RWPE2 (cell line): Measurements from ENCODE around the gene TBKBP1.

Experiments used
- ATAC-seq: fragments of 200-7000 bp; cut with Tn5 transposase; 3 replicates; pipeline ENCODE4 v1.9.1; 2021; ENCODE audit warnings: low read depth
- DNase-seq: peaks from one replicate; pipeline ENCODE4 v3.0.0-alpha.2; 2020; ENCODE audit warnings: low spot score
- H3K27ac ChIP-seq: fragments of 450-650 bp; 2 replicates; pipeline ENCODE4 v1.5.1; 2017; ENCODE audit warnings: mild to moderate bottlenecking; ENCODE audit not compliant: poor library complexity, severe bottlenecking
- H3K27me3 ChIP-seq: fragments of 250-450 bp; sonication (Bioruptor Pico); 2 replicates; pipeline ENCODE4 v1.5.1; 2021; ENCODE audit warnings: mild to moderate bottlenecking, moderate library complexity; ENCODE audit not compliant: insufficient read depth, poor library complexity, severe bottlenecking
- H3K36me3 ChIP-seq: fragments of 250-450 bp; sonication (Bioruptor Pico); 2 replicates; pipeline ENCODE4 v1.5.1; 2020; ENCODE audit warnings: low read depth, mild to moderate bottlenecking, moderate library complexity
- H3K4me1 ChIP-seq: fragments of 250-450 bp; sonication (Bioruptor Pico); 2 replicates; pipeline ENCODE4 v1.5.1; 2021; ENCODE audit warnings: mild to moderate bottlenecking, moderate library complexity; ENCODE audit not compliant: insufficient read depth, poor library complexity, severe bottlenecking
- H3K4me3 ChIP-seq: fragments of 250-450 bp; sonication (Bioruptor Pico); 2 replicates; pipeline ENCODE4 v1.5.1; 2021; ENCODE audit warnings: mild to moderate bottlenecking, moderate library complexity; ENCODE audit not compliant: severe bottlenecking
- H3K9me3 ChIP-seq: fragments of 250-450 bp; sonication (Bioruptor Pico); 2 replicates; pipeline ENCODE4 v1.5.1; 2021; ENCODE audit warnings: mild to moderate bottlenecking, moderate library complexity; ENCODE audit not compliant: severe bottlenecking
- CTCF ChIP-seq: fragments of 450-650 bp; IDR thresholded peaks from one replicate; pipeline ENCODE4 v1.5.1; 2017; ENCODE audit warnings: mild to moderate bottlenecking, moderate library complexity; ENCODE audit not compliant: poor library complexity, severe bottlenecking

Gene TBKBP1

GRCh38 chr17:47709594-47709993, 15.6 kb downstream of the TBKBP1 start:
- Histone ChIP-seq H3K27me3 (peaks cover 8% of the 10 kb centered on the region), H3K4me3 (no peak overlapping the region), H3K27ac (no peak overlapping the region), H3K9me3 (no peaks in the 10 kb centered on the region), H3K36me3 (no peaks in the 10 kb centered on the region), H3K4me1 (no peaks in the 10 kb centered on the region)
- TF ChIP-seq CTCF = no peak
- ATAC-seq (no peak), DNase-seq (no peak)

- no peak for DNase-seq
- TF ChIP-seq CTCF = no peak
- peaks cover 11% of the 10 kb centered on the region for H3K27me3 ChIP-seq
- no peaks in the 10 kb centered on the region for H3K4me1 ChIP-seq
- no peaks in the 10 kb centered on the region for H3K9me3 ChIP-seq
- no peak for ATAC-seq
- no peaks in the 10 kb centered on the region for H3K36me3 ChIP-seq
- no peak overlapping the region for H3K4me3 ChIP-seq
- H3K27ac ChIP-seq = no peak overlapping the region
These were observed 17.6 kb downstream of the TBKBP1 start for GRCh38 chr17:47711366-47712099.

GRCh38 chr17:47712330-47713023, 18.5 kb downstream of the TBKBP1 start:
- H3K9me3 ChIP-seq = no peaks in the 10 kb centered on the region
- no peak overlapping the region for H3K27ac ChIP-seq
- no peaks in the 10 kb centered on the region for H3K4me1 ChIP-seq
- no peak for DNase-seq
- H3K36me3 ChIP-seq = no peaks in the 10 kb centered on the region
- no peak for ATAC-seq
- peaks cover 11% of the 10 kb centered on the region for H3K27me3 ChIP-seq
- H3K4me3 ChIP-seq = no peak overlapping the region
- no peak for TF ChIP-seq CTCF

GRCh38 chr17:47713980-47714700, 20.2 kb downstream of the TBKBP1 start:
- TF ChIP-seq CTCF = no peak
- Histone ChIP-seq H3K36me3 (no peaks in the 10 kb centered on the region), H3K27ac (no peak overlapping the region), H3K27me3 (peaks cover 11% of the 10 kb centered on the region), H3K4me3 (no peak overlapping the region), H3K4me1 (peaks cover 3% of the 10 kb centered on the region), H3K9me3 (no peaks in the 10 kb centered on the region)
- DNase-seq = no peak
- no peak for ATAC-seq
